Osteoblast (primary cell): ENCODE data around the gene ASTN2. TPM values are rescaled to one million over a fixed set of nuclear protein-coding genes. Genes with fewer than 3 reads are reported as not detected.
A peak's percentile ranks its signal among the peaks of the same experiment; 100 is the strongest.

ENCODE experiments used
- DNase-seq: peaks from one replicate; pipeline ENCODE4 v3.0.0; 2011; ENCODE audit warnings: low spot score, mixed read lengths; ENCODE audit not compliant: insufficient read length; ENCODE audit errors: missing footprints
- H2AFZ ChIP-seq: 2 replicates; pipeline ENCODE4 v1.6.0; 2011; ENCODE audit warnings: mild to moderate bottlenecking, low read length
- H3K27ac ChIP-seq: 2 replicates; pipeline ENCODE4 v1.5.1; 2011; ENCODE audit warnings: mild to moderate bottlenecking, low read depth, low read length, moderate library complexity
- H3K27me3 ChIP-seq: 2 replicates; pipeline ENCODE4 v1.6.0; 2012; ENCODE audit warnings: mild to moderate bottlenecking, control low read depth, inconsistent platforms, low read length, moderate library complexity; ENCODE audit not compliant: insufficient read depth
- H3K36me3 ChIP-seq: 2 replicates; pipeline ENCODE4 v1.5.1; 2011; ENCODE audit warnings: mild to moderate bottlenecking, low read length, control low read depth, moderate library complexity; ENCODE audit not compliant: insufficient read depth
- H3K4me1 ChIP-seq: 2 replicates; pipeline ENCODE4 v1.5.1; 2011; ENCODE audit warnings: mild to moderate bottlenecking, low read length, control low read depth, moderate library complexity; ENCODE audit not compliant: insufficient read depth
- H3K4me2 ChIP-seq: 2 replicates; pipeline ENCODE4 v1.6.0; 2011; ENCODE audit warnings: mild to moderate bottlenecking, low read length; ENCODE audit not compliant: insufficient read depth
- H3K4me3 ChIP-seq: fragments of 200-600 bp; sonication (generic); 3 replicates; pipeline ENCODE4 v1.5.1; 2012; ENCODE audit warnings: mild to moderate bottlenecking, low read length, inconsistent platforms; ENCODE audit not compliant: insufficient read depth
- H3K79me2 ChIP-seq: 2 replicates; pipeline ENCODE4 v1.6.0; 2012; ENCODE audit warnings: mild to moderate bottlenecking, low read length, control low read depth, inconsistent platforms; ENCODE audit not compliant: insufficient read depth
- H3K9me3 ChIP-seq: 2 replicates; pipeline ENCODE4 v1.5.1; 2011; ENCODE audit warnings: low read depth, low read length, control low read depth
- H4K20me1 ChIP-seq: 2 replicates; pipeline ENCODE4 v1.6.0; 2012; ENCODE audit warnings: mild to moderate bottlenecking, low read length, control low read depth; ENCODE audit not compliant: insufficient read depth
- total RNA-seq: library from RNA; depleted of rRNA; stranded (reverse); fragments of >200 nt; gene quantifications from 2 replicates; pipeline ENCODE4 v1.2.3, GENCODE V29; 2012
- TF ChIP-seq, protein P1 (sequence below): IDR thresholded peaks from 2 replicates; pipeline ENCODE4 v1.5.1; 2011; ENCODE audit warnings: mild to moderate bottlenecking, low read depth, low read length, moderate library complexity; ENCODE audit errors: extremely low read depth

The ASTN2 gene
- total RNA-seq, 1 donor, result 4.7 TPM

DNA sequence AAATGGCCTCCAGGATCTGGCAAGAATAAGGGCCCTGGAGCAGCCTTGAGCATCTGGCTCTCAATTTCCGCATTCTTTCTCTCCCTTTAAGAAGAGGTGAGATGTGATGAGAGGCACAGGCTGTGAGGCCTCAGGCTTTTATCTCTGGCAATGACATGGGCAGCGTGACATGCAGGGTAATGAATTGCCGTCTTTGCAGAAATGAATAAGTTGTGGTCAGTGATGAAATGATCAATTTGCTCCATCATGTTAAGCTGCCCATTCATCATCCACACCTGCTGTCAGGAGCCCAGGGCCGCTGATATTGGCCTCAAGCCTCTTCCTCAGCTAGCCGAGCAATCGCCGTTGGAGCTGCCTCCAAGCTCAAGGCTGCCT is 462.4 kb downstream of the ASTN2 start:
- Histone ChIP-seq H3K9me3 (no peaks in the 10 kb centered on the region), H3K27me3 (no peaks in the 10 kb centered on the region), H4K20me1 (no peaks in the 10 kb centered on the region), H3K36me3 (no peaks in the 10 kb centered on the region), H3K4me1 (peaks cover 13% of the 10 kb centered on the region), H2AFZ (no peak overlapping the region), H3K27ac (peak overlapping the region; percentile 67), H3K79me2 (no peaks in the 10 kb centered on the region), H3K4me2 (no peak overlapping the region), H3K4me3 (no peak overlapping the region)
- no peak for DNase-seq
- TF ChIP-seq, protein P1, sequence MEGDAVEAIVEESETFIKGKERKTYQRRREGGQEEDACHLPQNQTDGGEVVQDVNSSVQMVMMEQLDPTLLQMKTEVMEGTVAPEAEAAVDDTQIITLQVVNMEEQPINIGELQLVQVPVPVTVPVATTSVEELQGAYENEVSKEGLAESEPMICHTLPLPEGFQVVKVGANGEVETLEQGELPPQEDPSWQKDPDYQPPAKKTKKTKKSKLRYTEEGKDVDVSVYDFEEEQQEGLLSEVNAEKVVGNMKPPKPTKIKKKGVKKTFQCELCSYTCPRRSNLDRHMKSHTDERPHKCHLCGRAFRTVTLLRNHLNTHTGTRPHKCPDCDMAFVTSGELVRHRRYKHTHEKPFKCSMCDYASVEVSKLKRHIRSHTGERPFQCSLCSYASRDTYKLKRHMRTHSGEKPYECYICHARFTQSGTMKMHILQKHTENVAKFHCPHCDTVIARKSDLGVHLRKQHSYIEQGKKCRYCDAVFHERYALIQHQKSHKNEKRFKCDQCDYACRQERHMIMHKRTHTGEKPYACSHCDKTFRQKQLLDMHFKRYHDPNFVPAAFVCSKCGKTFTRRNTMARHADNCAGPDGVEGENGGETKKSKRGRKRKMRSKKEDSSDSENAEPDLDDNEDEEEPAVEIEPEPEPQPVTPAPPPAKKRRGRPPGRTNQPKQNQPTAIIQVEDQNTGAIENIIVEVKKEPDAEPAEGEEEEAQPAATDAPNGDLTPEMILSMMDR, result no peak

DNA sequence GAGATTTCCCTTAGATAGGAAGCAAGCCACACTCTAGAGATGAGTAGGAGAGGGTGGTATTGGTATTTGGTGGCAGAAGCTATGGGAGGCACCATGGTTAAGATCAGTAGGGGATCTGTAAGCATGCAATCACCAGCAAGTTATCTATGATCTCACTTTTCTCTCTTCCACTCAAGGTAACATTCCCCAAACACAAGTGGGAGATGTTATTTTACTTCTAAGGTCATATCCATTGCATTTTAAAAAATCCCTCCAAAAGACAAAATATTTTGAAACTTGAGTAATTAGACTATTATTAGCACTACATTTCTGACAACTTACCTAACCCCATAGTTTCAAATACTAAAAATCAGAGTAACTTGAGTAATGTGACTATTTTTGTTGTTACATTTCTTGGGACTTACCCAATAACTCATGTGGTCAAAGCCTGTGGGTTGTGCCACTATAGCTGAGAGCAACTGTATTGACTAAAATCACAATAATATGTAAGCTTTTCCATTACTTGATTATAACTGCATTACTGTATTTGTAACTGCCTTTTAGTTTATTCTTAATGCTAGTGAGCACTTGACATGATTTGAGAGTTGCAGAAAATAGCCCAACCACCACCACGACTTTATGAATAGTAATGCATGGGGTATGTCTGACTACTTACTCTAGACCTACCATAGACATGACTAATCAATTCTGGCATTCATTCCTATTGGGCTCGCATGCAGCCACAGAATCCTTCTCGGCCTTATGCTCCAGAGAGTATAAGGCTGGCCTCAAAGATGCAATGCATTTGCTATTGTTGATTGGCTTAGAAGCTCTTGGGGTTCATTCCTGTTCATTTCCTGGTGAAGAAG is 463.0 kb downstream of the ASTN2 start:
- TF ChIP-seq, protein P1, result no peak
- Histone ChIP-seq H2AFZ (no peak overlapping the region), H3K27me3 (no peaks in the 10 kb centered on the region), H3K4me1 (peaks cover 13% of the 10 kb centered on the region), H3K79me2 (no peaks in the 10 kb centered on the region), H3K4me2 (peak overlapping the region; percentile 19), H4K20me1 (no peaks in the 10 kb centered on the region), H3K9me3 (no peaks in the 10 kb centered on the region), H3K27ac (peak overlapping the region; percentile 67), H3K4me3 (no peak overlapping the region), H3K36me3 (no peaks in the 10 kb centered on the region)
- peak; percentile 75 for DNase-seq

DNA sequence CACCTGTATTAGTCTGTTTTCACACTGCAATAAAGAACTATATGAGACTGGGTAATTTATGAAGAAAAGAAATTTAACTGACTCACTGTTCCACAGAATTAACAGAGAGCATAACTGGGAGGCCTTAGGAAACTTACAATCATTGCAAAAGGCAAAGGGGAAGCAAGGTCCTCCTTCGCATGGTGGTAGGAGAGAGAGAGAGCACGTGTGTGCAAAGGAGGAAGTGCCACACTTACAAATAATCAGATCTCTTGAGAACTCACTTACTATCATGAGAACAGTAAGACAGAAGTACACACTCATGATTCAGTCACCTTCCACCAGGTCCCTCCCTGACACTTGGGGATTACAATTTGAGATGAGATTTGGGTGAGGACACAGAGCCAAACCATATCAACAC is 469.0 kb downstream of the ASTN2 start:
- Histone ChIP-seq H3K27ac (no peak overlapping the region), H3K4me2 (no peak overlapping the region), H3K4me3 (no peak overlapping the region), H4K20me1 (no peaks in the 10 kb centered on the region), H3K4me1 (no peaks in the 10 kb centered on the region), H3K27me3 (no peaks in the 10 kb centered on the region), H3K79me2 (no peaks in the 10 kb centered on the region), H2AFZ (no peak overlapping the region), H3K9me3 (no peaks in the 10 kb centered on the region), H3K36me3 (no peaks in the 10 kb centered on the region)
- no peak for DNase-seq
- TF ChIP-seq, protein P1, result no peak

DNA sequence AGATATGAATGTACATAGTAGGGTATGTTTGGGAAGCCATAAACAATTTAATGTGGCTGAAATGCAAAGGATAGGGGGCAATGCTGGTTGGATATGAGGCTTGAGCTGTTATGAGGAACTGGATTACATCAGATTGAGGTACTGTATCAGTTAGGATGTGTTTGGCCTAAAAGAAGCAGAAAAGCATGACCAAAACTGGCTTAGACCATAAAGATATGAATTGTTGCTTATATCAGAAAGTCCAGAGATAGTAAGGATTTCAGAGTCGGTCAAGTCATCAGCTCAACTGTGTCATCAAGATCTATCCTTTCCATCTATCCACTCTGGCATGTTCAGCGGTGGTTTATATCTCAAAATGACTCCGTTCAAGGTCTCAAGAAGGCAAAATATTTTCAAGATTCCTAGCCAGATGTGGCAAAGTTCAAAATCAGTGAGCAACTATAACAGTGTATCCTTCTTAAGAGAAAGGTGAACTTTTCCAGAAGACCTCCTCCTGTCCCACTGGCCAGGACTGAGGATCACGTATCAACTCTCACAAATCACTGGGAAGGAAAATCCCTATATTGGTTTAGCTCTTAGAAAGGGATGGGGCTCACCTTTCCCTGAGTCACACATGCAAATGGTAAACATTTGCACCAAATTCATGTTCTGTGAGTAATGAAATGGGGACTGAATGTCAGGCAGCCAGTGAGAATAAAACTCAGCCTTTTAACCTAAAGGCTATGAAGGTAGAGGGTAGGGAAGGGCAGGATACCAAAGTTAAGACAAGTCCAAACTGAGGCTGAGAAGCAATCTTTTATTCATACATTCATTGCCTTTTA is 469.9 kb downstream of the ASTN2 start:
- no peaks in the 10 kb centered on the region for H4K20me1 ChIP-seq
- DNase-seq, result no peak
- H3K4me3 ChIP-seq, result no peak overlapping the region
- H3K4me2 ChIP-seq, result no peak overlapping the region
- no peak overlapping the region for H3K27ac ChIP-seq
- no peaks in the 10 kb centered on the region for H3K4me1 ChIP-seq
- TF ChIP-seq, protein P1, result no peak
- H2AFZ ChIP-seq, result no peak overlapping the region
- H3K9me3 ChIP-seq, result no peaks in the 10 kb centered on the region
- no peaks in the 10 kb centered on the region for H3K79me2 ChIP-seq
- no peaks in the 10 kb centered on the region for H3K36me3 ChIP-seq
- H3K27me3 ChIP-seq, result no peaks in the 10 kb centered on the region
